Measurements from ENCODE around the gene TENT4A.

Gene TENT4A

GRCh38 chr5:6686501-6686900 is 26.7 kb upstream of the TENT4A start:
- Histone ChIP-seq H3K36me3 (replicated peaks; ENCODE audit: low read depth, low read length) (no peaks in the 10 kb centered on the region), H3K4me1 (ENCODE audit: low read length) (no peaks in the 10 kb centered on the region), H3K27me3 (ENCODE audit: low read depth, low read length) (no peaks in the 10 kb centered on the region), H2AFZ (ENCODE audit: low read depth, low read length) (no peak overlapping the region), H3K27ac (ENCODE audit: low read length) (no peak overlapping the region), H3K79me2 (ENCODE audit: low read length) (no peaks in the 10 kb centered on the region), H3K9me3 (ENCODE audit: insufficient read depth, low read length) (no peaks in the 10 kb centered on the region), H4K20me1 (ENCODE audit: insufficient read depth, low read length) (no peaks in the 10 kb centered on the region), H3K9ac (ENCODE audit: low read length) (no peak overlapping the region), H3K4me3 (ENCODE audit: low read length) (no peak overlapping the region), H3K4me2 (ENCODE audit: low read length) (no peak overlapping the region)
- TF ChIP-seq CTCF (IDR thresholded peaks at IDR 0.05; ENCODE audit: low read depth, low read length) (no peak), EZH2phosphoT487 (IDR thresholded peaks at IDR 0.05; ENCODE audit: low read depth) (no peak)

- H4K20me1 ChIP-seq (ENCODE audit: insufficient read depth, low read length) = no peaks in the 10 kb centered on the region
- no peak overlapping the region for H3K4me2 ChIP-seq (ENCODE audit: low read length)
- no peaks in the 10 kb centered on the region for H3K9me3 ChIP-seq (ENCODE audit: insufficient read depth, low read length)
- no peaks in the 10 kb centered on the region for H3K4me1 ChIP-seq (ENCODE audit: low read length)
- no peak overlapping the region for H3K9ac ChIP-seq (ENCODE audit: low read length)
- H3K79me2 ChIP-seq (ENCODE audit: low read length) = no peaks in the 10 kb centered on the region
- H2AFZ ChIP-seq (ENCODE audit: low read depth, low read length) = no peak overlapping the region
- TF ChIP-seq CTCF (IDR thresholded peaks at IDR 0.05; ENCODE audit: low read depth, low read length) (no peak), EZH2phosphoT487 (IDR thresholded peaks at IDR 0.05; ENCODE audit: low read depth) (no peak)
- no peaks in the 10 kb centered on the region for H3K27me3 ChIP-seq (ENCODE audit: low read depth, low read length)
- H3K4me3 ChIP-seq (ENCODE audit: low read length) = no peak overlapping the region
- no peaks in the 10 kb centered on the region for H3K36me3 ChIP-seq (replicated peaks; ENCODE audit: low read depth, low read length)
- no peak overlapping the region for H3K27ac ChIP-seq (ENCODE audit: low read length)
Observed at GRCh38 chr5:6686915-6687409, 26.3 kb upstream of the TENT4A start.

- H3K9me3 ChIP-seq (ENCODE audit: insufficient read depth, low read length) = no peaks in the 10 kb centered on the region
- H3K27me3 ChIP-seq (ENCODE audit: low read depth, low read length) = no peaks in the 10 kb centered on the region
- H3K4me2 ChIP-seq (ENCODE audit: low read length) = no peak overlapping the region
- no peaks in the 10 kb centered on the region for H3K4me1 ChIP-seq (ENCODE audit: low read length)
- H2AFZ ChIP-seq (ENCODE audit: low read depth, low read length) = no peak overlapping the region
- H3K4me3 ChIP-seq (ENCODE audit: low read length) = no peak overlapping the region
- H4K20me1 ChIP-seq (ENCODE audit: insufficient read depth, low read length) = no peaks in the 10 kb centered on the region
- no peaks in the 10 kb centered on the region for H3K79me2 ChIP-seq (ENCODE audit: low read length)
- H3K27ac ChIP-seq (ENCODE audit: low read length) = no peak overlapping the region
- H3K9ac ChIP-seq (ENCODE audit: low read length) = no peak overlapping the region
- TF ChIP-seq CTCF (IDR thresholded peaks at IDR 0.05; ENCODE audit: low read depth, low read length) = no peak
- no peak for TF ChIP-seq EZH2phosphoT487 (IDR thresholded peaks at IDR 0.05; ENCODE audit: low read depth)
- H3K36me3 ChIP-seq (replicated peaks; ENCODE audit: low read depth, low read length) = no peaks in the 10 kb centered on the region
Observed at GRCh38 chr5:6687505-6687904, 25.7 kb upstream of the TENT4A start.

GRCh38 chr5:6692906-6693305 is 20.3 kb upstream of the TENT4A start:
- Histone ChIP-seq H3K4me3 (ENCODE audit: low read length) (no peak overlapping the region), H3K36me3 (replicated peaks; ENCODE audit: low read depth, low read length) (no peaks in the 10 kb centered on the region), H3K4me1 (ENCODE audit: low read length) (no peaks in the 10 kb centered on the region), H2AFZ (ENCODE audit: low read depth, low read length) (no peak overlapping the region), H3K79me2 (ENCODE audit: low read length) (no peaks in the 10 kb centered on the region), H3K9me3 (ENCODE audit: insufficient read depth, low read length) (no peaks in the 10 kb centered on the region), H3K9ac (ENCODE audit: low read length) (no peak overlapping the region), H3K27me3 (ENCODE audit: low read depth, low read length) (no peaks in the 10 kb centered on the region), H3K27ac (ENCODE audit: low read length) (no peak overlapping the region), H4K20me1 (ENCODE audit: insufficient read depth, low read length) (no peaks in the 10 kb centered on the region), H3K4me2 (ENCODE audit: low read length) (no peak overlapping the region)
- TF ChIP-seq EZH2phosphoT487 (IDR thresholded peaks at IDR 0.05; ENCODE audit: low read depth) (no peak), CTCF (IDR thresholded peaks at IDR 0.05; ENCODE audit: low read depth, low read length) (no peak)
